ENCODE measurements around the gene RPS3.
"Not testable (repeated sequence)": the region's sequence is repeated elsewhere in the genome, so short reads cannot be mapped to it uniquely, and the experiment has no call there.

The RPS3 gene

GRCh38 chr11:75380716-75381420 is 18.4 kb upstream of the RPS3 start:
- DNase-seq = no peak

GRCh38 chr11:75383246-75383645 is 16.1 kb upstream of the RPS3 start:
- DNase-seq = no peak

GRCh38 chr11:75384438-75385080 is 14.8 kb upstream of the RPS3 start:
- no peak for DNase-seq

GRCh38 chr11:75386942-75387630 is 12.2 kb upstream of the RPS3 start:
- no peak for DNase-seq

GRCh38 chr11:75387736-75388294 is 11.5 kb upstream of the RPS3 start:
- DNase-seq = no peak

GRCh38 chr11:75388386-75389275 is 10.7 kb upstream of the RPS3 start:
- peak; percentile 68 for DNase-seq

GRCh38 chr11:75389276-75389605 is 10.1 kb upstream of the RPS3 start:
- DNase-seq = no peak

- no peak for DNase-seq
Measured at GRCh38 chr11:75389925-75390324, 9.4 kb upstream of the RPS3 start.

GRCh38 chr11:75394085-75394840 is 5.1 kb upstream of the RPS3 start:
- no peak for DNase-seq

GRCh38 chr11:75398906-75399305 is 412 bp upstream of the RPS3 start:
- DNase-seq = no peak

GRCh38 chr11:75400146-75400865 is 988 bp downstream of the RPS3 start:
- no peak for DNase-seq

GRCh38 chr11:75402002-75402773 is 2.9 kb downstream of the RPS3 start:
- DNase-seq = no peak

GRCh38 chr11:75403037-75403436 is 3.7 kb downstream of the RPS3 start:
- no peak for DNase-seq

- no peak for DNase-seq
Measured at GRCh38 chr11:75403983-75404658, 4.8 kb downstream of the RPS3 start.

- peak; percentile 42 for DNase-seq
Measured at GRCh38 chr11:75406338-75406777, 7.0 kb downstream of the RPS3 start.

- no peak for DNase-seq
Measured at GRCh38 chr11:75408957-75409219, 9.6 kb downstream of the RPS3 start.

GRCh38 chr11:75409971-75410370 is 10.7 kb downstream of the RPS3 start:
- DNase-seq = not testable (repeated sequence)

GRCh38 chr11:75413146-75413545 is 13.8 kb downstream of the RPS3 start:
- DNase-seq = not testable (repeated sequence)

GRCh38 chr11:75413864-75414263 is 14.5 kb downstream of the RPS3 start:
- DNase-seq = no peak
